Activated T-cell treated with anti-CD3 and anti-CD28 coated beads, Interleukin-2, amount 50 U/mL, for 72 hours (primary cell): ENCODE results near the gene IL21R. TPM values are rescaled to one million over a fixed set of nuclear protein-coding genes. Genes with fewer than 3 reads are reported as not detected.

ENCODE experiments used
- ATAC-seq, 2 donors: fragments of 150-1000 bp; cut with Tn5 transposase; replicated peaks in 1 of 2; 2 replicates each; pipeline ENCODE4 v1.10.0; 2021; ENCODE audit warnings: moderate library complexity in 2 of 2, mild to moderate bottlenecking in 1 of 2
- DNase-seq, 2 donors: peaks; one replicate each; pipeline ENCODE4 v3.0.0; 2021 to 2022; ENCODE audit warnings: mixed read lengths in 1 of 2
- H3K27ac Mint-ChIP-seq: one replicate; pipeline ENCODE4 v1.8.0; 2022; ENCODE audit warnings: mild to moderate bottlenecking, moderate library complexity, mixed read lengths
- H3K27me3 Mint-ChIP-seq: one replicate; pipeline ENCODE4 v1.8.0; 2022; ENCODE audit warnings: low read depth, mixed read lengths
- H3K36me3 Mint-ChIP-seq, 2 donors: one replicate each; pipeline ENCODE4 v1.8.0; 2022; ENCODE audit warnings: mixed read lengths in 2 of 2, mild to moderate bottlenecking in 1 of 2; ENCODE audit not compliant: insufficient read depth in 2 of 2
- H3K4me1 Mint-ChIP-seq: one replicate; pipeline ENCODE4 v1.8.0; 2022; ENCODE audit warnings: low read depth, mixed read lengths
- H3K4me3 Mint-ChIP-seq, 2 donors: one replicate each; pipeline ENCODE4 v1.8.0; 2022; ENCODE audit warnings: mild to moderate bottlenecking in 2 of 2, mixed read lengths in 2 of 2, moderate library complexity in 2 of 2
- H3K9me3 Mint-ChIP-seq, 2 donors: one replicate each; pipeline ENCODE4 v1.8.0; 2022; ENCODE audit warnings: mixed read lengths in 2 of 2
- total RNA-seq, 2 donors: library from RNA; stranded (reverse); gene quantifications; one replicate each; pipeline ENCODE4 v1.2.3, GENCODE V29; 2022

IL21R gene
- total RNA-seq, 2 donors from 2014 or later = 155 to 166 TPM

- peak overlapping the region; percentile 64 for H3K27ac Mint-ChIP-seq
- H3K4me1 Mint-ChIP-seq = peaks cover 21% of the 10 kb centered on the region
- no peaks in the 10 kb centered on the region for H3K9me3 Mint-ChIP-seq
- peak overlapping the region; percentile 58 to 63 for H3K4me3 Mint-ChIP-seq
- DNase-seq = no peak
- no peak for ATAC-seq
- no peaks in the 10 kb centered on the region for H3K27me3 Mint-ChIP-seq
- H3K36me3 Mint-ChIP-seq = peaks cover 5 to 12% of the 10 kb centered on the region in 2 donors
Observed at GRCh38 chr16:27462846-27463682, 61.1 kb downstream of the IL21R start.

- no peaks in the 10 kb centered on the region for H3K27me3 Mint-ChIP-seq
- ATAC-seq (peak; percentile 69), DNase-seq (peak; percentile 53 to 69)
- H3K9me3 Mint-ChIP-seq = no peaks in the 10 kb centered on the region
- peak overlapping the region; percentile 64 for H3K27ac Mint-ChIP-seq
- H3K4me3 Mint-ChIP-seq = peak overlapping the region; percentile 58 to 63
- peaks cover 21% of the 10 kb centered on the region for H3K4me1 Mint-ChIP-seq
- peaks cover 5 to 19% of the 10 kb centered on the region in 2 donors for H3K36me3 Mint-ChIP-seq
Observed at GRCh38 chr16:27463741-27464591, 62.0 kb downstream of the IL21R start.

GRCh38 chr16:27464626-27465482, 62.9 kb downstream of the IL21R start:
- Mint-ChIP-seq H3K4me3 (no peak overlapping the region), H3K27ac (peak overlapping the region; percentile 72), H3K36me3 (peaks cover 5 to 20% of the 10 kb centered on the region in 2 donors), H3K9me3 (no peaks in the 10 kb centered on the region), H3K27me3 (no peaks in the 10 kb centered on the region), H3K4me1 (peaks cover 21% of the 10 kb centered on the region)
- no peak for DNase-seq
- ATAC-seq = no peak

- DNase-seq (no peak), ATAC-seq (no peak)
- Mint-ChIP-seq H3K27ac (no peak overlapping the region), H3K4me1 (peaks cover 21% of the 10 kb centered on the region), H3K27me3 (no peaks in the 10 kb centered on the region), H3K4me3 (no peak overlapping the region), H3K36me3 (peaks cover 5 to 24% of the 10 kb centered on the region in 2 donors), H3K9me3 (no peaks in the 10 kb centered on the region)
Observed at GRCh38 chr16:27465483-27465879, 63.5 kb downstream of the IL21R start.

- DNase-seq = no peak
- Mint-ChIP-seq H3K9me3 (no peaks in the 10 kb centered on the region), H3K27me3 (no peaks in the 10 kb centered on the region), H3K36me3 (peaks cover 5 to 29% of the 10 kb centered on the region in 2 donors), H3K4me3 (no peak overlapping the region), H3K4me1 (peaks cover 11% of the 10 kb centered on the region), H3K27ac (no peak overlapping the region)
- no peak for ATAC-seq
Observed at GRCh38 chr16:27468941-27469531, 67.1 kb downstream of the IL21R start.

- Mint-ChIP-seq H3K9me3 (no peaks in the 10 kb centered on the region), H3K27ac (no peak overlapping the region), H3K4me3 (no peak overlapping the region), H3K4me1 (no peaks in the 10 kb centered on the region), H3K27me3 (no peaks in the 10 kb centered on the region), H3K36me3 (peaks cover 5 to 30% of the 10 kb centered on the region in 2 donors)
- DNase-seq (no peak), ATAC-seq (no peak)
Observed at GRCh38 chr16:27470567-27471431, 68.8 kb downstream of the IL21R start.

GRCh38 chr16:27471661-27472060, 69.7 kb downstream of the IL21R start:
- H3K9me3 Mint-ChIP-seq = no peaks in the 10 kb centered on the region
- peaks cover 5 to 34% of the 10 kb centered on the region in 2 donors for H3K36me3 Mint-ChIP-seq
- H3K27me3 Mint-ChIP-seq = no peaks in the 10 kb centered on the region
- H3K4me3 Mint-ChIP-seq = no peak overlapping the region
- ATAC-seq (no peak), DNase-seq (no peak)
- no peaks in the 10 kb centered on the region for H3K4me1 Mint-ChIP-seq
- H3K27ac Mint-ChIP-seq = no peak overlapping the region

GRCh38 chr16:27472091-27473020, 70.4 kb downstream of the IL21R start:
- no peak overlapping the region for H3K4me3 Mint-ChIP-seq
- no peaks in the 10 kb centered on the region for H3K27me3 Mint-ChIP-seq
- ATAC-seq (no peak), DNase-seq (no peak)
- no peak overlapping the region for H3K27ac Mint-ChIP-seq
- no peaks in the 10 kb centered on the region for H3K4me1 Mint-ChIP-seq
- H3K9me3 Mint-ChIP-seq = no peaks in the 10 kb centered on the region
- peaks cover 5 to 36% of the 10 kb centered on the region in 2 donors for H3K36me3 Mint-ChIP-seq

- peaks cover 0 to 31% of the 10 kb centered on the region in 2 donors for H3K36me3 Mint-ChIP-seq
- H3K4me1 Mint-ChIP-seq = no peaks in the 10 kb centered on the region
- no peaks in the 10 kb centered on the region for H3K27me3 Mint-ChIP-seq
- DNase-seq (no peak), ATAC-seq (no peak)
- H3K27ac Mint-ChIP-seq = no peak overlapping the region
- H3K9me3 Mint-ChIP-seq = no peaks in the 10 kb centered on the region
- H3K4me3 Mint-ChIP-seq = no peak overlapping the region
Observed at GRCh38 chr16:27473101-27473900, 71.3 kb downstream of the IL21R start.

- H3K4me3 Mint-ChIP-seq = no peak overlapping the region
- no peaks in the 10 kb centered on the region for H3K27me3 Mint-ChIP-seq
- H3K4me1 Mint-ChIP-seq = no peaks in the 10 kb centered on the region
- ATAC-seq (no peak), DNase-seq (no peak)
- H3K36me3 Mint-ChIP-seq = peaks cover 0 to 31% of the 10 kb centered on the region in 2 donors
- no peaks in the 10 kb centered on the region for H3K9me3 Mint-ChIP-seq
- no peak overlapping the region for H3K27ac Mint-ChIP-seq
Observed at GRCh38 chr16:27474041-27474440, 72.1 kb downstream of the IL21R start.
